K562 (cell line): ENCODE measurements around the gene ELFN2. TPM values are rescaled to one million over a fixed set of nuclear protein-coding genes. Genes with fewer than 3 reads are reported as not detected.

Source experiments
- BDP1 ChIP-seq: IDR thresholded peaks from 3 replicates; pipeline ENCODE4 v1.6.1; 2011; ENCODE audit not compliant: insufficient read length, insufficient read depth
- MAFK ChIP-seq: IDR thresholded peaks from 2 replicates; pipeline ENCODE4 v1.6.1; 2011; ENCODE audit warnings: low read length, improper control_type of control experiment
- SIX5 ChIP-seq, 2 experiments: IDR thresholded peaks; 2 replicates each; pipeline ENCODE4 v1.6.1; 2011; ENCODE audit warnings: low read length in 2 of 2, borderline replicate concordance in 1 of 2, low read depth in 1 of 2, mild to moderate bottlenecking in 1 of 2, moderate library complexity in 1 of 2; ENCODE audit not compliant: insufficient read depth in 1 of 2
- TBP ChIP-seq: optimal IDR thresholded peaks from 2 replicates; pipeline ENCODE3; 2011; ENCODE audit warnings: low read depth, low read length, improper control_type of control experiment
- polyA plus RNA-seq, 8 experiments: library from polyadenylated mRNA; depleted of rRNA in 4 of 8; stranded (reverse) in 5 of 8; unstranded in 3 of 8; fragments of >200 nt; fragmentation: Nextera tagmentation in 2 of 8; fragmentation: Illumina TruSeq in 1 of 8; extraction: Ambion mirVana in 2 of 8; extraction: Trizol in 1 of 8; gene quantifications; 2 replicates each; pipeline versions ENCODE4 v1.2.1 to v1.2.3, GENCODE V29; 2011 to 2014; ENCODE audit warnings: inconsistent platforms in 1 of 8, missing spikeins in 1 of 8
- total RNA-seq, 7 experiments: library from RNA; depleted of rRNA in 6 of 7; stranded (reverse); fragments of >200 nt in 6 of 7; fragmentation: Illumina TruSeq in 2 of 7; extraction: Trizol in 2 of 7; gene quantifications; 2 replicates each; pipeline versions ENCODE4 v1.2.1 to v1.2.3, GENCODE V29; 2011 to 2021; ENCODE audit warnings: low replicate concordance in 1 of 7
- TF ChIP-seq, protein P1 (sequence below): fragments of 450-650 bp; IDR thresholded peaks from 2 replicates; pipeline ENCODE4 v1.6.1; 2017; ENCODE audit warnings: antibody characterized with exemption
- TF ChIP-seq, protein P2 (sequence below): sonication (generic); formaldehyde crosslinking; IDR thresholded peaks from 2 replicates; pipeline ENCODE4 v1.8.0; 2022; ENCODE audit warnings: missing genetic modification reagents, mild to moderate bottlenecking, borderline replicate concordance
- TF ChIP-seq, protein P3 (sequence below): fragments of 250-450 bp; sonication (Bioruptor Pico); IDR thresholded peaks from 2 replicates; pipeline ENCODE4 v1.9.0; 2021; ENCODE audit warnings: mild to moderate bottlenecking, inconsistent platforms

ELFN2 gene
- total and polyA plus RNA-seq, 9 of the 15 experiments (the other 6 are each of a cell fraction or from before 2014, with no cell fraction given) = not detected

DNA sequence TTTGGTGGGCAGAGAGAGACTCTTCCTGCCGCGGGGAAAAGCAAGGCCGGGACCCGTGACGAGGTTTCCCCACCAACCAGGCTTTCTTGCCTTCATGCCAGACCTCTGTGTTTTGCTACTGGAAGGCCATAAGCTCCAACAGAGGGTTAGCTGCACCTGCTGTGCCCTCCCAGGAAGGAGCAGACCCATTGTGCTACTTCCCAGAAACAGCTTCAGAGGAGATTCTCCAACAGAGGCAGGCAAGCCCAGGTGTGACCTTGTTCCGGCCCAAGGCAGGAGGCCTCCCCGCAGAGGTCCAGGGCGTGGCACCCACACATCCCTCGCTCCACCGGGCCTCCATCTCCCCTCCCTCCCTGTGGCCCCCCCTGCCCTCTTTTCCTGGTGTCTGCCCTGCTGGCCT lies 57.8 kb downstream of the ELFN2 start (continued):
- TF ChIP-seq, protein P1, sequence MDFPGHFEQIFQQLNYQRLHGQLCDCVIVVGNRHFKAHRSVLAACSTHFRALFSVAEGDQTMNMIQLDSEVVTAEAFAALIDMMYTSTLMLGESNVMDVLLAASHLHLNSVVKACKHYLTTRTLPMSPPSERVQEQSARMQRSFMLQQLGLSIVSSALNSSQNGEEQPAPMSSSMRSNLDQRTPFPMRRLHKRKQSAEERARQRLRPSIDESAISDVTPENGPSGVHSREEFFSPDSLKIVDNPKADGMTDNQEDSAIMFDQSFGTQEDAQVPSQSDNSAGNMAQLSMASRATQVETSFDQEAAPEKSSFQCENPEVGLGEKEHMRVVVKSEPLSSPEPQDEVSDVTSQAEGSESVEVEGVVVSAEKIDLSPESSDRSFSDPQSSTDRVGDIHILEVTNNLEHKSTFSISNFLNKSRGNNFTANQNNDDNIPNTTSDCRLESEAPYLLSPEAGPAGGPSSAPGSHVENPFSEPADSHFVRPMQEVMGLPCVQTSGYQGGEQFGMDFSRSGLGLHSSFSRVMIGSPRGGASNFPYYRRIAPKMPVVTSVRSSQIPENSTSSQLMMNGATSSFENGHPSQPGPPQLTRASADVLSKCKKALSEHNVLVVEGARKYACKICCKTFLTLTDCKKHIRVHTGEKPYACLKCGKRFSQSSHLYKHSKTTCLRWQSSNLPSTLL = no peak
- TF ChIP-seq, protein P2, sequence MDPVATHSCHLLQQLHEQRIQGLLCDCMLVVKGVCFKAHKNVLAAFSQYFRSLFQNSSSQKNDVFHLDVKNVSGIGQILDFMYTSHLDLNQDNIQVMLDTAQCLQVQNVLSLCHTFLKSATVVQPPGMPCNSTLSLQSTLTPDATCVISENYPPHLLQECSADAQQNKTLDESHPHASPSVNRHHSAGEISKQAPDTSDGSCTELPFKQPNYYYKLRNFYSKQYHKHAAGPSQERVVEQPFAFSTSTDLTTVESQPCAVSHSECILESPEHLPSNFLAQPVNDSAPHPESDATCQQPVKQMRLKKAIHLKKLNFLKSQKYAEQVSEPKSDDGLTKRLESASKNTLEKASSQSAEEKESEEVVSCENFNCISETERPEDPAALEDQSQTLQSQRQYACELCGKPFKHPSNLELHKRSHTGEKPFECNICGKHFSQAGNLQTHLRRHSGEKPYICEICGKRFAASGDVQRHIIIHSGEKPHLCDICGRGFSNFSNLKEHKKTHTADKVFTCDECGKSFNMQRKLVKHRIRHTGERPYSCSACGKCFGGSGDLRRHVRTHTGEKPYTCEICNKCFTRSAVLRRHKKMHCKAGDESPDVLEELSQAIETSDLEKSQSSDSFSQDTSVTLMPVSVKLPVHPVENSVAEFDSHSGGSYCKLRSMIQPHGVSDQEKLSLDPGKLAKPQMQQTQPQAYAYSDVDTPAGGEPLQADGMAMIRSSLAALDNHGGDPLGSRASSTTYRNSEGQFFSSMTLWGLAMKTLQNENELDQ (CRISPR knock-in tag) = no peak
- TF ChIP-seq SIX5 (IDR thresholded peaks at IDR 0.05; ENCODE audit: borderline replicate concordance in 1 of 2, insufficient read depth in 1 of 2, low read depth in 1 of 2, low read length in 2 of 2) = no peak
- TF ChIP-seq MAFK = no peak
- TF ChIP-seq BDP1 = no peak
- TF ChIP-seq, protein P3, sequence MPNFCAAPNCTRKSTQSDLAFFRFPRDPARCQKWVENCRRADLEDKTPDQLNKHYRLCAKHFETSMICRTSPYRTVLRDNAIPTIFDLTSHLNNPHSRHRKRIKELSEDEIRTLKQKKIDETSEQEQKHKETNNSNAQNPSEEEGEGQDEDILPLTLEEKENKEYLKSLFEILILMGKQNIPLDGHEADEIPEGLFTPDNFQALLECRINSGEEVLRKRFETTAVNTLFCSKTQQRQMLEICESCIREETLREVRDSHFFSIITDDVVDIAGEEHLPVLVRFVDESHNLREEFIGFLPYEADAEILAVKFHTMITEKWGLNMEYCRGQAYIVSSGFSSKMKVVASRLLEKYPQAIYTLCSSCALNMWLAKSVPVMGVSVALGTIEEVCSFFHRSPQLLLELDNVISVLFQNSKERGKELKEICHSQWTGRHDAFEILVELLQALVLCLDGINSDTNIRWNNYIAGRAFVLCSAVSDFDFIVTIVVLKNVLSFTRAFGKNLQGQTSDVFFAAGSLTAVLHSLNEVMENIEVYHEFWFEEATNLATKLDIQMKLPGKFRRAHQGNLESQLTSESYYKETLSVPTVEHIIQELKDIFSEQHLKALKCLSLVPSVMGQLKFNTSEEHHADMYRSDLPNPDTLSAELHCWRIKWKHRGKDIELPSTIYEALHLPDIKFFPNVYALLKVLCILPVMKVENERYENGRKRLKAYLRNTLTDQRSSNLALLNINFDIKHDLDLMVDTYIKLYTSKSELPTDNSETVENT (CRISPR knock-in tag) = no peak
- no peak for TF ChIP-seq TBP
